ENCODE results near the gene SKOR2.

Gene SKOR2

GRCh38 chr18:47261902-47262300 lies 10.4 kb upstream of the SKOR2 start:
- peaks cover 52% of the 10 kb centered on the region for H3K27me3 ChIP-seq (ENCODE audit: insufficient read depth, low read length)
- no peak overlapping the region for H3K4me3 ChIP-seq (ENCODE audit: low read depth, low read length)
- no peak overlapping the region for H3K9ac ChIP-seq (ENCODE audit: low read length)
- H4K91ac ChIP-seq (ENCODE audit: low read depth, low read length) = no peak overlapping the region
- H3K36me3 ChIP-seq (ENCODE audit: control insufficient read depth in 1 of 2, insufficient read depth in 2 of 2, low read length in 2 of 2) = no peaks in the 10 kb centered on the region
- H3K23ac ChIP-seq (ENCODE audit: low read length) = no peak overlapping the region
- H3K27ac ChIP-seq (ENCODE audit: low read depth, low read length) = no peak overlapping the region
- no peak overlapping the region for H2AK5ac ChIP-seq (ENCODE audit: low read length)
- no peaks in the 10 kb centered on the region for H3K79me1 ChIP-seq (ENCODE audit: low read length)
- DNase-seq = no peak
- WGBS (ENCODE audit: extremely low coverage, insufficient coverage, insufficient read length) = no CpG with 5 or more reads among the region's 19 CpGs
- no peak overlapping the region for H4K8ac ChIP-seq (ENCODE audit: low read depth, low read length)
- no peak overlapping the region for H3K18ac ChIP-seq (ENCODE audit: low read length)
- peaks cover 7 to 11% of the 10 kb centered on the region in 2 experiments for H3K4me1 ChIP-seq (ENCODE audit: control insufficient read depth in 1 of 2, insufficient read depth in 2 of 2, low read length in 2 of 2)
- H3K4me2 ChIP-seq (ENCODE audit: low read length) = no peak overlapping the region
- no peak overlapping the region for H3K4ac ChIP-seq (ENCODE audit: low read depth, low read length)
- H2BK12ac ChIP-seq (ENCODE audit: low read length) = no peak overlapping the region
- H2BK120ac ChIP-seq (ENCODE audit: insufficient read depth, low read length, poor library complexity) = no peak overlapping the region
- H4K12ac ChIP-seq (ENCODE audit: low read depth, low read length) = no peak overlapping the region
- H3K14ac ChIP-seq (ENCODE audit: low read length) = no peak overlapping the region
- H3K79me2 ChIP-seq (ENCODE audit: control insufficient read depth, insufficient read depth, low read length, poor library complexity) = no peaks in the 10 kb centered on the region
- H3K9me3 ChIP-seq (ENCODE audit: insufficient read depth, low read depth, low read length) = peaks cover 13% of the 10 kb centered on the region
- no peak overlapping the region for H2BK5ac ChIP-seq (ENCODE audit: low read depth, low read length, poor library complexity)
- H2AFZ ChIP-seq (ENCODE audit: insufficient read depth, low read length, poor library complexity) = no peak overlapping the region

- no peak overlapping the region for H3K27ac ChIP-seq (ENCODE audit: low read depth, low read length)
- peaks cover 57% of the 10 kb centered on the region for H3K27me3 ChIP-seq (ENCODE audit: insufficient read depth, low read length)
Observed at GRCh38 chr18:47260924-47261701, 9.7 kb upstream of the SKOR2 start.

GRCh38 chr18:47260120-47260923 lies 8.9 kb upstream of the SKOR2 start:
- Histone ChIP-seq H3K27ac (ENCODE audit: low read depth, low read length) (no peak overlapping the region), H3K4me1 (ENCODE audit: control insufficient read depth in 1 of 2, insufficient read depth in 2 of 2, low read length in 2 of 2) (peaks cover 7 to 11% of the 10 kb centered on the region in 2 experiments), H3K79me1 (ENCODE audit: low read length) (no peaks in the 10 kb centered on the region), H3K23ac (ENCODE audit: low read length) (no peak overlapping the region), H3K4me3 (ENCODE audit: low read depth, low read length) (no peak overlapping the region), H3K14ac (ENCODE audit: low read length) (no peak overlapping the region), H2AK5ac (ENCODE audit: low read length) (no peak overlapping the region), H3K27me3 (ENCODE audit: insufficient read depth, low read length) (peaks cover 57% of the 10 kb centered on the region), H3K79me2 (ENCODE audit: control insufficient read depth, insufficient read depth, low read length, poor library complexity) (no peaks in the 10 kb centered on the region), H2BK120ac (ENCODE audit: insufficient read depth, low read length, poor library complexity) (no peak overlapping the region), H3K9me3 (ENCODE audit: insufficient read depth, low read depth, low read length) (peaks cover 13% of the 10 kb centered on the region), H2BK5ac (ENCODE audit: low read depth, low read length, poor library complexity) (no peak overlapping the region), H4K12ac (ENCODE audit: low read depth, low read length) (no peak overlapping the region), H3K4ac (ENCODE audit: low read depth, low read length) (no peak overlapping the region), H4K8ac (ENCODE audit: low read depth, low read length) (no peak overlapping the region), H2AFZ (ENCODE audit: insufficient read depth, low read length, poor library complexity) (no peak overlapping the region), H3K36me3 (ENCODE audit: control insufficient read depth in 1 of 2, insufficient read depth in 2 of 2, low read length in 2 of 2) (no peaks in the 10 kb centered on the region), H3K9ac (ENCODE audit: low read length) (no peak overlapping the region), H2BK12ac (ENCODE audit: low read length) (no peak overlapping the region), H3K18ac (ENCODE audit: low read length) (no peak overlapping the region), H3K4me2 (ENCODE audit: low read length) (no peak overlapping the region), H4K91ac (ENCODE audit: low read depth, low read length) (no peak overlapping the region)
- no CpG with 5 or more reads among the region's 38 CpGs for WGBS (ENCODE audit: extremely low coverage, insufficient coverage, insufficient read length)
- DNase-seq = peak; percentile 66 to 76

More at GRCh38 chr18:47260924-47261701, 9.7 kb upstream of the SKOR2 start:
- Histone ChIP-seq H3K4me2 (ENCODE audit: low read length) (no peak overlapping the region), H3K23ac (ENCODE audit: low read length) (no peak overlapping the region), H4K8ac (ENCODE audit: low read depth, low read length) (no peak overlapping the region), H3K9me3 (ENCODE audit: insufficient read depth, low read depth, low read length) (peaks cover 13% of the 10 kb centered on the region), H4K91ac (ENCODE audit: low read depth, low read length) (no peak overlapping the region), H3K18ac (ENCODE audit: low read length) (no peak overlapping the region), H3K79me2 (ENCODE audit: control insufficient read depth, insufficient read depth, low read length, poor library complexity) (no peaks in the 10 kb centered on the region), H2AK5ac (ENCODE audit: low read length) (no peak overlapping the region), H2BK12ac (ENCODE audit: low read length) (no peak overlapping the region), H2BK5ac (ENCODE audit: low read depth, low read length, poor library complexity) (no peak overlapping the region), H3K4ac (ENCODE audit: low read depth, low read length) (no peak overlapping the region), H2AFZ (ENCODE audit: insufficient read depth, low read length, poor library complexity) (no peak overlapping the region), H4K12ac (ENCODE audit: low read depth, low read length) (no peak overlapping the region), H3K4me3 (ENCODE audit: low read depth, low read length) (no peak overlapping the region), H3K36me3 (ENCODE audit: control insufficient read depth in 1 of 2, insufficient read depth in 2 of 2, low read length in 2 of 2) (no peaks in the 10 kb centered on the region), H3K9ac (ENCODE audit: low read length) (no peak overlapping the region), H3K79me1 (ENCODE audit: low read length) (no peaks in the 10 kb centered on the region), H2BK120ac (ENCODE audit: insufficient read depth, low read length, poor library complexity) (no peak overlapping the region), H3K14ac (ENCODE audit: low read length) (no peak overlapping the region), H3K4me1 (ENCODE audit: control insufficient read depth in 1 of 2, insufficient read depth in 2 of 2, low read length in 2 of 2) (peaks cover 7 to 11% of the 10 kb centered on the region in 2 experiments)
- no peak for DNase-seq
- WGBS (ENCODE audit: extremely low coverage, insufficient coverage, insufficient read length) = no CpG with 5 or more reads among the region's 64 CpGs

- no peak overlapping the region for H3K4me3 ChIP-seq (ENCODE audit: low read depth, low read length)
- WGBS (ENCODE audit: extremely low coverage, insufficient coverage, insufficient read length) = no CpG with 5 or more reads among the region's 31 CpGs
- H3K4me1 ChIP-seq (ENCODE audit: control insufficient read depth in 1 of 2, insufficient read depth in 2 of 2, low read length in 2 of 2) = peaks cover 0 to 3% of the 10 kb centered on the region in 2 experiments
- no peak overlapping the region for H2AK5ac ChIP-seq (ENCODE audit: low read length)
- no peak overlapping the region for H2BK12ac ChIP-seq (ENCODE audit: low read length)
- no peak overlapping the region for H2AFZ ChIP-seq (ENCODE audit: insufficient read depth, low read length, poor library complexity)
- peak; percentile 24 to 68 for DNase-seq
- no peak overlapping the region for H3K9ac ChIP-seq (ENCODE audit: low read length)
- no peak overlapping the region for H2BK120ac ChIP-seq (ENCODE audit: insufficient read depth, low read length, poor library complexity)
- no peak overlapping the region for H3K23ac ChIP-seq (ENCODE audit: low read length)
- peaks cover 58% of the 10 kb centered on the region for H3K27me3 ChIP-seq (ENCODE audit: insufficient read depth, low read length)
- H3K4ac ChIP-seq (ENCODE audit: low read depth, low read length) = no peak overlapping the region
- no peak overlapping the region for H2BK5ac ChIP-seq (ENCODE audit: low read depth, low read length, poor library complexity)
- H3K4me2 ChIP-seq (ENCODE audit: low read length) = no peak overlapping the region
- H3K79me2 ChIP-seq (ENCODE audit: control insufficient read depth, insufficient read depth, low read length, poor library complexity) = no peaks in the 10 kb centered on the region
- no peak overlapping the region for H4K8ac ChIP-seq (ENCODE audit: low read depth, low read length)
- H3K79me1 ChIP-seq (ENCODE audit: low read length) = no peaks in the 10 kb centered on the region
- no peak overlapping the region for H3K18ac ChIP-seq (ENCODE audit: low read length)
- no peaks in the 10 kb centered on the region for H3K36me3 ChIP-seq (ENCODE audit: control insufficient read depth in 1 of 2, insufficient read depth in 2 of 2, low read length in 2 of 2)
- H4K91ac ChIP-seq (ENCODE audit: low read depth, low read length) = no peak overlapping the region
- no peak overlapping the region for H3K14ac ChIP-seq (ENCODE audit: low read length)
- H3K27ac ChIP-seq (ENCODE audit: low read depth, low read length) = no peak overlapping the region
- H4K12ac ChIP-seq (ENCODE audit: low read depth, low read length) = no peak overlapping the region
- peaks cover 4% of the 10 kb centered on the region for H3K9me3 ChIP-seq (ENCODE audit: insufficient read depth, low read depth, low read length)
Observed at GRCh38 chr18:47254341-47254939, 3.0 kb upstream of the SKOR2 start.

Data from trophoblast cell (in vitro differentiated cells and primary cell).